Activated CD8-positive, alpha-beta memory T cell treated with anti-CD3 and anti-CD28 coated beads, Interleukin-2, amount 50 U/mL, for 48 hours (primary cell): ENCODE results near the gene HDAC8.
"Not testable (repeated sequence)": the region's sequence is repeated elsewhere in the genome, so short reads cannot be mapped to it uniquely, and the experiment has no call there.

ENCODE experiments used
- DNase-seq: peaks from one replicate; pipeline ENCODE4 v3.0.0-alpha.2; 2020

The HDAC8 gene

GRCh38 chrX:72371405-72371804 is 201.2 kb downstream of the HDAC8 start:
- DNase-seq = no peak

DNA sequence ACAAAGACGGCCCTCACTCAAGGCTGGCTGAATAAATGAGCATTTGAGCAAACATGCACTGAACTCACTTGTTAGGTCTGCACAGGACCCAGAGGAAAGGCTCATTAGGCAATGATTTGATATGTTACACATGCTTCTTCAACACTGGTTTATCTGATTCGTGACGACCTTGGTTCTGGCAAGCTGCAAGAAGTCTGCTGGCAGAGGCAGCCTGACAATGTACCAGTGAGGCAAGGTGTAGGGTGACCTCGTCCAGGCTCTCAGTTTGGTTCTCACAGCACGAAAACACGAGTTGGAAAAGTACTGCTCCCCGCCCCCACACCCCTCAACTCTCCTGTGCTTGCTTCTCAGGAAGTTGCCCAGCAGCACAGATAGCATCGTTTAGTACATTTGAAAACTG is 203.8 kb downstream of the HDAC8 start:
- DNase-seq = no peak

GRCh38 chrX:72367516-72367915 is 205.1 kb downstream of the HDAC8 start:
- no peak for DNase-seq

DNA sequence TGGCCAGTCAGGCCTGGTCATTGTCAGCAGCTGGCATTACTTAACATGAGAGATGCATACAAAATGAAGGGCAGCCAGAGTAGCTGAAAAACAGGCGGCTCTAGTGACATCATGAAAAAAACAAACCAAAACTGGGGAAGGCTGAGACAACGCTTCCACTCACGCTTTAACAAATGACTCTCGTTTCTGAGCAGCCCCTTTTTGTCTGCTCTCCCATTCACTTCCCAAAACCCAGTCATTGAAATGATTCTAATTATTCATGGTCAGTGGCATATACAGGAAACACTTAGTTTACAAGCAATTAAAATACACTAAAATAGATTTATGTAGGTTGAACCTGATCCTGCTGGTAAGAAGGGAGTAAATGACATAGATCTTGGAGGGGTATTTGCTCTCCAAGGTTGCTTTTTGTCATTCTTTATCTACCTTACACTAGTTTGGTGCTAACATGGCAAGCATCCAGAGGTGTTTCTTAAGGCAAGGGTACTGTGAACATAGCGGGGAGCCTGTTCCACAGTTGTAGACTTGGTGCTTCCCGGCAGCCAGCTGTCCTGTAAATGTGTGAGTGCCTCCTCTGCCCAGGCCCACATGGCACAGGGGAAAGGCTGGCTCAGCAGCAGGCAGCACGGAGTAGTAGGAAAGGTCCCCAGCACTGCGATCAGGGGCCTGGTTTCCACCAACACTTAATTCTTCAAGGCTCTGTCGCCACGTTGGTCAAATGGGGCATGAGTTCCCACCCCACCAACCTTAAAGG is 205.8 kb downstream of the HDAC8 start:
- DNase-seq = no peak

DNA sequence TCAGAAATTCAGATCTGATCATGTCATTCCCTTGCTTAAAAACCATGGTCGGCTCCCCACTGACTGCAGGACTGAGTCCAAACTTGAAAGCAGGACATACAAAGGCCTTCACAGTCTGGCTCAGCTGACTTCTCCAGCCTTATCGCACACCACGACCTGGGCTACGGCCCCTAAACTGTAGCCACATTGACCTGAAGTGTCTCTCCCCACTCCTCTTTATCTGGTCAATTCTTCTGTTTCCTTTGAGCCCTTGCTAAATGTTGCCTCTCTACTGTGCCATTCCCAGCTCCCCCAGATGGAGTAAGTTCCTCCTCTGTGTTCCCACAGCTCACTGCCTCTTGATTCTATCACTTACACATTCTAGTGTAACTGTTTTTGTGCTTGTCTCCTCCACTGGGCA is 206.5 kb downstream of the HDAC8 start:
- no peak for DNase-seq

DNA sequence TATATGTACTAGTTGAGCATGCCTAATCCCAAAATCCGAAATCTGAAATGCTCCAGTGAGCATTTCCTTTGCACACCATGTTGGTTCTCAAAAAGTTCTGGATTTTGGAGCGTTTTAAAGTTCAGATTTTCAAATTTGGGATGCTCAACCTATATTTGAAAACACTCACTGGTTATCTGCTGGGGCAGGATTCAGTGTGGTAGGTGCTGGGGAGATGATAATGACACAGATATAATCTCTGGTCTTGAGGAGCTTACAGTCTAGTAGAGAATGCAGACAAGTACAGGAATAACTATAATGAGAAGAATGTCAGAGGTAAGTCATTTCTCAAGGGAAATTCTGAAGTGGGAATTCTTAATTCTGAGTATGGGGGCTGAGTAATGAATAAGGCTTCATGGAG is 207.5 kb downstream of the HDAC8 start:
- DNase-seq = no peak

DNA sequence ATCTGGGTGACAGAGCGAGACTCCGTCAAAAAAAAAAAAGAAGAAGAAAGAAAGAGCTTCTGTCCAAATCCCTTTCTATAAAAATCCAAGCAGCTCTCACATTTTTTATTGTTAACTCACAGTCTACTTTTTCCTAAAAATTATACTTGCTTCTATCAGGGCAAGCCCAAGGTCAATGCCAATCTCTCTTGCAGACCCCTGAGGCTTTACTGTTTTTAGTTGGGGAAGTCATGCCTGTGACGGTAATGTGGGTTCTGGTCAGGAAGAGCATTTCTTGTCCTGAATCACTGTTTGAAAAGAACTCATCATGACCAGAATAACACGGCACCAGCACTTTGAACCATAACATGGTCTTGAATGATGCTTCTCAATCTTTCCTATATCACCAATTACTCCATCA is 212.3 kb downstream of the HDAC8 start:
- no peak for DNase-seq

DNA sequence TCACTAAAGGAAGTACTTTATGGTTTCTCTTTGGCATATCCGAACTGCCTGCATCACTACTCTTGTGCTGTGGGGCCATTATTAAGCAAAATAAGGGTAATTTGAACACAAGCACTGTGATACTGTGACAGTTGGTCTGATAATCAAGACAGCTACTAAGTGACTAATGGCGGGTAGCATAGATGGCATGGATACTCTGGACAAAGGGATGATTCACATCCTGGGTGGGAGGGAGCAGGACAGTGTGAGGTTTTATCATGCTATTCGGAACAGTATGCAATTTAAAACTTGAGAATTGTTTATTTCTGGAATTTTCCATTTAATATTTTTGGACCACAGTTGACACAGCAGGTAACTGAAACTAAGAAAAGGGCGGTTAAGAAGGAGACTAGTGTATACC is 214.3 kb downstream of the HDAC8 start:
- no peak for DNase-seq

GRCh38 chrX:72352786-72353185 is 219.9 kb downstream of the HDAC8 start:
- no peak for DNase-seq

GRCh38 chrX:72351606-72352334 is 220.9 kb downstream of the HDAC8 start:
- no peak for DNase-seq

GRCh38 chrX:72349190-72349589 is 223.5 kb downstream of the HDAC8 start:
- peak; percentile 48 for DNase-seq

GRCh38 chrX:72348247-72348979 is 224.2 kb downstream of the HDAC8 start:
- DNase-seq = no peak

DNA sequence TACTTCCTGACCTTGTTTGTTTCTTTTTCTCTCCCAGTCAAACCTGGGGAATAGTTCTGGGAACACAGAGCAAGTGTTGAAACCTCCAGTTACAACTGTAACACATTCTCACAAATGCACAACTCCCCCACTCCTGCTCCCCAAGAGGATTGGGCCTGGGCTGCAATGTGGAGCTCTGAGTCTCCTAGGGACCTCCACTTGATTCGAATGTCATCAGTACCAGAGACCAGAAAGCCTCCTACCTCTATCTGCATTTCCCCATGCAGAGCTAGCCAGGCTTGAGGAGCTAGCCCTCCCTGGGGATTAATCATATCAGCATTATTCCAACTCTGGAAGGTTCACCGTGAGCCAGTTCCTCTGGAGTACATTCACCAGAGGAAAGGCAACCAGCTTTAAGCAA is 225.3 kb downstream of the HDAC8 start:
- no peak for DNase-seq

- DNase-seq = no peak
These were observed 226.2 kb downstream of the HDAC8 start for GRCh38 chrX:72346302-72346949.

DNA sequence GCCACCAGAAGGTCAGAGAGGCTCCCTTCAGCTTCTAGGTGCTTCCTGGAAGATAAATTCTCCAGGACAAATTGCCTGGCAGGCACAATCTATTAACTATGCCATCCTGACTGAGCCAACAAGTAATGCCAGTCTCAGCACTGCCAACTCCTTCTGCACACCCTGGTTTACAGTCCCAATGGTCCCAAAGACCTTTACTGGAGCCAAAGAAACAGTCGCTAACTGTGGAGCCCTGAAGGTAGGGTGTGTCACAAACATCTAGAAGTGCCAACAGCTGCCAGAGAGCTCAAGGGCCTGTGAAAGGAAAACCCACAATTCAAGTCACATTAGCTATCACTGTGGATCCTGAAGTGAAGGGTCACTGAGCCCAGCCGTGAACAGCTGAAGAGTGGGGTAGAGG is 232.0 kb downstream of the HDAC8 start:
- no peak for DNase-seq

GRCh38 chrX:72340041-72340440 is 232.6 kb downstream of the HDAC8 start:
- no peak for DNase-seq

DNA sequence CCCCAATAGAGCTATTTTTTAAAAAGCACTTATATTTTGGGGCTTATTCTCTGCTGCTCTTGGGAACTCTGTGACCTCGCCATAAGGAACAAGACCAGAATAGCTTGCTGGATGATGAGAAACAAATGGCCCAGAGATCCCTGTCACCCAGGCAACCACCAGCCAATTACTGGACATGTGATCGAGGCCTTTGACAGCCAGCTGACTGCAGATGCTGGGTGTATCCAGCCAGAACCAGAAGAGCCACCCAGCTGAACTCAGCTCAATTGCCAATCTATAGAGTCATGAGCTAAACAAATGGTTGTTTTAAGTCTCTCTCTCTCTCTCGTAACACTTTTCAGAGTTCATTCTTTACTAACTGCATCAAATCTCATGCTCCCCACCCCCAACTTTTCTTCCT is 242.5 kb downstream of the HDAC8 start:
- no peak for DNase-seq

DNA sequence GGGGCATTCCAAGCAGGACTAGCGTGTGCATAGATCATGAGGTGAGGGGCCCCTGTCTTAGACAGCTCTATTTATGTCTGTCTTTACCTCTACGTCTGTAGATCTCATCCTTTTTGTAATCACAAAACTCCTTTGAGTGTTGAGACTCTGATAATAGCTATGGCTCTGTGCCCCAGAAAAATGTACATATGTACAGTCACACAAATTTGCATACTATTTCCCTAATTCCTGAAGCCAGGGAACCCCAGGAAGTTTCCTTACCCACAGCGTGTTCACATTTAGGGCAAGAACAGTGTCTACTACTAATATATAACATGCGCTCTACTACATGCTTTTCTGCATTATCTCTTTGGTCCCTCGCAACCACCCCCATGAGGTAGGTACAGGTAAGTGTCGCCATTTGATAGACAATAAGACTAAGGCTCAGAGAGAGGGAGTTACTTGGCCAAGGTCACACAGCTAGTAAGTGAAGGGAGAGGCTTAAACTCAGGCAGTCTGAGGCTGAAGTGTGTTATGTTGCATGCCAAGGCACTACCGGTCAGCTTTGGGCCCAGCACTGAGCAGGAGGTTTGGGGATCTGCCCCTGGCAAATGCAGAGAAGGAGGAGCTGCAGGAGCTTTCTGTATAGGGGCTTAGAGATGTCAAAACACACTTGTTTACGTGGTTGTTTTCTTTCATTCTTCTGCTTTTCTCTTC is 245.9 kb downstream of the HDAC8 start:
- no peak for DNase-seq

- DNase-seq = not testable (repeated sequence)
These were observed 253.0 kb downstream of the HDAC8 start for GRCh38 chrX:72319651-72320050.

- no peak for DNase-seq
These were observed 255.5 kb downstream of the HDAC8 start for GRCh38 chrX:72317139-72317538.

DNA sequence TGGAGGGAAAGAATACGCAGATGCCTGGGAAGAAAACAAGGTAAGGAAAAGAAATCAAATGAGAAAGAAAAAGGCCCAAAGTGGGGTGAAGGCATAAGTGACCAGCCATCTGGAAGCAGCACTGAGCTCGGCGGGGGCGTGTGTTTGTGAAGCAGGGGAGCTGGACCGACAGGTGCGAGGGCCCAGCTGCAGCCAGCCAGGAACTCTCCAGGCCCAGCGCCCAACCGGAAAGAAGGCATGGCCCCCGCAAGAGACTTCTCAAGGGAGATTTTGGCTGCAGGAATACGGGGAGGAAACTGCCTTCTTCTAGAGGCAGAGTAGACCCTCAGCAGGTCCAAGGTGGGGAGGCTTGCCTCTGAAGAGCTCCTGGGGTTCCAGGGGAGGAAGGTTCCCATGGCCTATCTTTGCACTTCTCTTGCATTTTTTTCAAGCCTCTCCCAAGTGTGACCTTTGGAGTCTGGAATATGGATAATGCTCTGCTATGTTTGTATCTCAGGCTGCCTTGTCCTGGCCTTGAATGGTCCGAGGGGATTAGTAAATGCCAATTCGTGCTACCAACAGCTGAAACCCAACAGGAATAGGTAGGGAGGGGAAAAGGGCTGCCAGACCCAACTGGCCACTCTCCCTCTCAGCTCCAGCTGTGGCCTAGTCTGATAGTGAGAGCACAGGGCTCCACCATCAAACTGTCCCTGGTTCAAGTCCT is 256.1 kb downstream of the HDAC8 start:
- no peak for DNase-seq

- no peak for DNase-seq
These were observed 257.8 kb downstream of the HDAC8 start for GRCh38 chrX:72314881-72315280.
